WI38 (cell line): ENCODE data around the gene NFIA.

ENCODE experiments used
- H3K4me3 ChIP-seq: 2 replicates; pipeline ENCODE4 v1.5.1; 2011; ENCODE audit warnings: low read depth, mild to moderate bottlenecking, control low read depth, low read length
- TF ChIP-seq, protein P1 (sequence below): IDR thresholded peaks from 2 replicates; pipeline ENCODE4 v1.5.1; 2012; ENCODE audit warnings: low read depth, mild to moderate bottlenecking, control low read depth, low read length

NFIA gene

DNA sequence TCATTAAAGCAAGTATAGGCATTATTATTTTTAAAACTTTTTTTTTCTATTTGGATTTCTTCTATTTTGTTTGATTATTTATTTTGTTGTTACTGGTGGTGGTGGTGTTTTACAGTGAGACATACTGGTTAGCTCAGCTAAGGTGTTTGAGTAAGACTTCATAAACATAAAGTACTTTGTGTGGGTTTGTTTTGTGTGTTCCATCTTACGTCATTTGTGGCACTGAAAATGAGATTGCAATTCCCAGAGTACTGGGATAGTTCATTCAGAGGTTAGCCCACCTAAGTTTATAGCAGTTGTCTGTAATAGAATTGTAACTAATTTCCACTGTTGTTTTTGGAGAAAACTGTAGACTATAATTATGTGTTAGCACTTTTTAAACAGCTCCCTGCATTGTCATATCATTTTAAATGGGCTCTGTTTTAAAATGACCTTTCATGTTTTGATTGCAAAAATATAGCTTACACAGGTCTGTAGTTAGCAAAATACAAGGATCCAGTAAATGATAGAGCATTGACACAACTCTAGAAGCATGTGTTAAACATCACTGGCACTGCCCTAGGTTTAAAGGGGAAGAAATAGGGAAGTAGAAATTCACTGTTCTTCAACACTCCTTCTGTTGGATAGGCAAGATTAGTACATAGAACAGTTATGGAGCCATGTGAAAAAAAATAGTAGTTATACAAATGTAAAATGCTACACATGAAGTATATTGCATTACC is 171.7 kb downstream of the NFIA start:
- TF ChIP-seq, protein P1, sequence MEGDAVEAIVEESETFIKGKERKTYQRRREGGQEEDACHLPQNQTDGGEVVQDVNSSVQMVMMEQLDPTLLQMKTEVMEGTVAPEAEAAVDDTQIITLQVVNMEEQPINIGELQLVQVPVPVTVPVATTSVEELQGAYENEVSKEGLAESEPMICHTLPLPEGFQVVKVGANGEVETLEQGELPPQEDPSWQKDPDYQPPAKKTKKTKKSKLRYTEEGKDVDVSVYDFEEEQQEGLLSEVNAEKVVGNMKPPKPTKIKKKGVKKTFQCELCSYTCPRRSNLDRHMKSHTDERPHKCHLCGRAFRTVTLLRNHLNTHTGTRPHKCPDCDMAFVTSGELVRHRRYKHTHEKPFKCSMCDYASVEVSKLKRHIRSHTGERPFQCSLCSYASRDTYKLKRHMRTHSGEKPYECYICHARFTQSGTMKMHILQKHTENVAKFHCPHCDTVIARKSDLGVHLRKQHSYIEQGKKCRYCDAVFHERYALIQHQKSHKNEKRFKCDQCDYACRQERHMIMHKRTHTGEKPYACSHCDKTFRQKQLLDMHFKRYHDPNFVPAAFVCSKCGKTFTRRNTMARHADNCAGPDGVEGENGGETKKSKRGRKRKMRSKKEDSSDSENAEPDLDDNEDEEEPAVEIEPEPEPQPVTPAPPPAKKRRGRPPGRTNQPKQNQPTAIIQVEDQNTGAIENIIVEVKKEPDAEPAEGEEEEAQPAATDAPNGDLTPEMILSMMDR = no peak
- H3K4me3 ChIP-seq = no peak overlapping the region

DNA sequence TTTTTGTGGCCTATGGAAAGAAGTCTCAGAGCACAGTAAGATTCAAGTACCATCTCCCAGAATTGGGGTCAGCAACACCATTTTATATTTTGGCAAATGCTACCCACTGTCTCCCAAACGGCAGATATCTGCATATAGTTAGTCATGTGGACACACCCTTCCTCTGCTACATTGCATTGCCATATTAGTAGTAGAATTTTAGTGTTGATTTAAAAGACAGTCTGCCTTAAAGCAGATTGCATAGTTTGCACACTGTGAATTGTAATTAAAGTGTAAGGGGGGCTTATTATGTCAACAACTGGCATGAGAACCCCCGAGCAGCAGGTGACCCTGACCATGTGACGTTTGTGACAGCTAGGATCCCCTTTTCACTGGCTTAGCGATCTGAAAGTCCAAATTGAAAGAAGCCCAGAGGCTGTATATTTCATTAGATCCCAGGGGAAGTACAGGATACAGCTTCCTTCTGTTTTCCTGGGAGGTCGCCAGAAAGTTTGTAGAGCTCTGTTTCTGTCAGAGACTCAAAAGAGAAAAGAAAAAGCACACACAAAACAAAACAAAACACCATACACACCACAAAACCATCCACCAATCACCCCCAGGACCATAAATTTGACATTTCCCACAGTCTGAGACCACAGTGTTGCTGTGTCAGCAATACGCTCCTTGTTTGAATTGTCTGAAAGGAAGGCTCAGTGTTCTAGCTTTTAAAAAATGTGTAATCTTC is 172.4 kb downstream of the NFIA start:
- TF ChIP-seq, protein P1 = no peak
- no peak overlapping the region for H3K4me3 ChIP-seq

DNA sequence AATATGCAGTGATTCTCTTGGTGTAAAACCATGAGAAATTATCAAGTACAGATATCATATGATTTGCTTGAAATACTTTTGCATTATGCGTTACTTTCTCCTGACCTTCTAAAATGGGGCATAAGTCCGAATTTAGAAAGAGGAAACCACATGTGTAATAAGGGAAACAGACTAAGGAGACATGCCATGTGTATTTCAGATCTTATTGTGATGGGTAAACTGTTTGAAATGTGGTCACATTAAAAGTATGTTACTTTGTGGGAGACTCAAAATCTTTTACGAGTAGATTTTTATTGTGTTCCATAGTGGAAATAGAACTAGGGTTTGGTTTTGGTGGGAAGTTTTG is 173.0 kb downstream of the NFIA start:
- TF ChIP-seq, protein P1 = no peak
- H3K4me3 ChIP-seq = no peak overlapping the region

DNA sequence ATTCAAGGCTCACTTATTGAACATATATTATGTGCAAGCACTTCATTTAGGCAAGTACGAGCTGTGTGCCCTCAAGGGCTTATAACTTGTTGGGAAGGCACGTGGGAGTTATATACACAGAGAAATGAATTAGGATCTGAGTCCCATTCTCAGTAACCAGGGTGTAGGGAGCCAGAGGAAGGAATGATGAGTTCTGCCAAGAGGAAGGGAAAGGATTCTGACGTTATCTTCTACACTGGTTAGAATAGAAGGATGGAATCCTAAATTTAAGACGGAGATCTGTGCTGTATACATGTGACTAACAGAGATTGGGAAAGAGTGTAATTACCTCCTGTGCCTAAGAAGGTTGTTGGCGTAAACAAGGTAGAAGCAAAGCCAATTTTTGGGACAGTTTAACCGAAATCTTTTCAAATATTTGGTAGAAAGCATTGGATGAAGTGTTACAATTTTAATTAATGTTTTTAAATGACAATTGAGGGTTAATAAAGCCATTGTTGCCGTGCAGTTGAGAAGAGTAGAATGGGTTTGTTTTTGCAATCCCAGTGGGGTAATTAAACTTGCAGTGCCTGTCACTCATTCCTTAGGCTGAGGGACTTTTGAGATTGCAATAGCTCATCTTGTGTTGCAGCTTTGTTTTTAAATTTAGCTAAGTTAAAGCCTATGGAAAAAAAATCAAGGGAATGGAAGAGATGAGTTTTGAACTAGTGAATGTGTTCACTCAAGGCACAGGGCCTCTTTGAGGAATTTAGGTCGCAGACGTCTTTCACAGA is 177.2 kb downstream of the NFIA start:
- TF ChIP-seq, protein P1 = no peak
- H3K4me3 ChIP-seq = no peak overlapping the region

DNA sequence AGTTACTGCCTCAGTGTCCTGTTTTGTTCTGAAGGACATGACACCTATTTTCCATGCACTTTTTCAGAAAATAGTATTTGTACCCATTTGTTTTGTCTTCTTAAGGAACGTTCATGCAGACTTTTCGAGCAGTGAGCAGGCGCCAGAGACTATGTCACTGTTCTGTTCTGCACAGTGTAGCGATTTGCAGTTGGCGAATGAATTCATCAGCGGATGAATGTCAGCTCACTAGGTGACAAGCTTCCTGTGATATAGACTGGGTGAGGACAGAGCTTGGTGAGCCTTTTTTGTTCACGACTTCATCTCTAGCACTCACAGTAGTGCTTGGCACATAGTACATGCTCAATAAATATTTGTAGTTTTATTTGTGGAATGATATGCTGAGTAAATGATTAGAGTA is 177.8 kb downstream of the NFIA start:
- TF ChIP-seq, protein P1 = no peak
- no peak overlapping the region for H3K4me3 ChIP-seq

DNA sequence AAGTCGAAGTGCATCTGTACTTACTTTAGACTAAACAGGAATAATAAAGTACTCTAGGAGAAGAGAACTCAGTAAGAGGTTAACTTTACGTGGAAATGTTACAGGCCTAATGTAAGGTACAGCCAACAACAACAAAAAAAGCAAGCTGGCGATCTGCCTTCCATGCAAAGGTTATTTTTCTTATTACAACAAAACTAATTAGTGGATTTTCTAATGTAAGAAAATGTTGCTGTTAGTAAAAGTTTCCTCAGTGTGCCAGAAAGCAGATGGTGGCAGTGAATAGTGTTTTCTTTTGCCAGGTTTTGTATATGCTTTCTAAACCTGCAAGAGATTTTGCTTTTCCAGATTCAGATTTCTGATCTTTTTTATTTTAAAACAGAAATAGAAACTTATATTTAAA is 179.2 kb downstream of the NFIA start:
- H3K4me3 ChIP-seq = no peak overlapping the region
- TF ChIP-seq, protein P1 = no peak
